Glomerular endothelial cell (primary cell): Measurements from ENCODE around the gene CLIC6. TPM values are rescaled to one million over a fixed set of nuclear protein-coding genes. Genes with fewer than 3 reads are reported as not detected.

Experiments used
- DNase-seq: peaks from one replicate; pipeline ENCODE4 v3.0.0-alpha.2; 2011; ENCODE audit warnings: low read depth, low spot score; ENCODE audit errors: extremely low read depth
- total RNA-seq: library from RNA; depleted of rRNA; stranded (reverse); fragments of >200 nt; gene quantifications from 2 replicates; pipeline ENCODE4 v1.2.3, GENCODE V29; 2015

The CLIC6 gene
- total RNA-seq, 1 donor from 2014 or later: not detected

GRCh38 chr21:34722684-34723300, 54.0 kb downstream of the CLIC6 start:
- no peak for DNase-seq

GRCh38 chr21:34724131-34724856, 55.5 kb downstream of the CLIC6 start:
- DNase-seq: no peak

DNA sequence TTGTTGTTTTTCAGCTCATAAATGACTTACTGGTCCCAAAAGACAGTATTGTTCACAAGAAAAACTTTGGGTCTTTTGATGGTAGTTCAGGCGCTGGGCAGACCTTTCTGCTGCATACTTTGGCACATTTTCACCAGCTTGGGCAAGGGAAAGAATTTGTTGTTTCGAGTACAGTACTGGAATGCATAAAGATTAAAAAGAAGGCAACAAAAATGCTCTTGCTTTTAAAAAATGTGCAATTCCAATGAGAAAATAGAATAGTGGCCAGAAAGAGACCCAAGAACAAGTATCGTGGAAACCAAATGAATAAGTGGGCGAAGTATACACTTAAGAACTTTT, 56.0 kb downstream of the CLIC6 start:
- DNase-seq: no peak

DNA sequence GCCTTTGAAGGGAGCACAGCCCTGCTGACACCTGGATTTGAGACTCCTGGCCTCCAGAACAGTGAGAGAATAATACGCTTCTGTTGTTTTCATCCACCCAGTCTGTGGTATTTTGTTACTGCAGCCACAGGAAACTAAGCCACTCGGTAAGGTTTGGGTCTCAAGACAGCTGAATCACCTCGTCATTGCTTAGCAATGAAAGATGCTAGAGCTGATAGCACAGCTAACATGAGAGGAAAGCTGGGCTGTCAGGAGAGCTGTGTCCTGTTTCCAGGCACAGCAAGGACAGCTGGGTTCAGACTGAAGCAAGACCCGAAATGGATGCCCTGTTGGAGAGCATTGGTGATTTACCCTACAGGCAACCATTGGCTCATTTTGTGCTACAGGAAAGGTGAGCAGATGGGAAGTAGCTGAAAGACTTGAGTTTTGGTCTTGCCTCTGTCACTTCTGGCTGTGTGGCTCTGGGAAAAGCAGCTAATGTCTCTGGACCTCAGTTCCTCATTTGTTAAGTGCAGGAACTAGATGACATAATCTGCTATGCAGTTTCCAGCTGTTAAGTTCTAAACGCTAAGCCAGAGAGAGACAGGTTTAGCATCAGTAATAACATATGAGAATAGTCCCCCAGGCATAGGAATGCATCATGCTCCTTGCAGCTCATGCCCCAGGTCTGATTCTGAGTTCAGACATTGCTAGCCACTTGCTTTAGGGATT, 58.0 kb downstream of the CLIC6 start:
- no peak for DNase-seq

GRCh38 chr21:34728479-34728878, 59.7 kb downstream of the CLIC6 start:
- no peak for DNase-seq

DNA sequence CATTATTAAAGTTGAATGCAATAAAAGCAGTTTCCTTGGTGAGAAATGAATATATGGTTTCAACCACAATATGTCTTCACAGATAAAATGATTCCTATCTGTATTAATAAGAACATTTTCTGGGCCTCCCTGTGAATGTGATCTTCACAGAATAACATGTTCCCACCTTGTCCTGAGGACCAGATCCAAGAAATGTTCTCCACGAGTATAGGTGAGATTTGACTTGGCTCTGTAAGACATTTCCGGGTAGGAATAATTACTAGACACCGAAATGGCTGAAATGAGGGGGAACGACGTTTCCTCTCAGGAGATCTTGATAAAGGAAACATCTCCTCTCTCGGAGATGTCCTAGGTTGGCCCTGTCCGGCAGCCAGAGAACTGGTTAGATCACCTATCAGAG, 61.4 kb downstream of the CLIC6 start:
- DNase-seq: no peak

GRCh38 chr21:34730756-34731445, 62.1 kb downstream of the CLIC6 start:
- no peak for DNase-seq

GRCh38 chr21:34732388-34732821, 63.6 kb downstream of the CLIC6 start:
- no peak for DNase-seq

- no peak for DNase-seq
Observed at GRCh38 chr21:34733852-34734251, 65.1 kb downstream of the CLIC6 start.

DNA sequence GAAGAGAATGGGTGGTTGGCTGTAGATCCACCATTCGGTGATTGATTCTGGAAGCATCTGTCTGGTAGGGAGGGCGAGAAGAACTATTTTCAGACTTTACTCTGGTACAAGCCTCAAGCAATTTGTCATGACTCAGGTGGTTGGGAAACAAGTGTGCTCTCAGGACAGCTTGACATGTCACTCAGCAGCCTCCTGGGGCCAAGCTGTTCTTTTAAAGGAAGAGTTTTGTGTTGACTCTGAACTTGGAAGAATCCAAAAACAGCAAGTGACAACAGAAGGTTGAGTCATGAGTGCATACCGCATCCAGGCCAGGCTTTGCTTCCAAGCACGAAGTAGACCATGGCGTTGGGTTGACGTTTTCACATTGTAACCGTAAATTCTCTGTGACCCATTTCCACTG, 65.9 kb downstream of the CLIC6 start:
- no peak for DNase-seq

- DNase-seq: no peak
Observed at GRCh38 chr21:34736116-34736874, 67.5 kb downstream of the CLIC6 start.

DNA sequence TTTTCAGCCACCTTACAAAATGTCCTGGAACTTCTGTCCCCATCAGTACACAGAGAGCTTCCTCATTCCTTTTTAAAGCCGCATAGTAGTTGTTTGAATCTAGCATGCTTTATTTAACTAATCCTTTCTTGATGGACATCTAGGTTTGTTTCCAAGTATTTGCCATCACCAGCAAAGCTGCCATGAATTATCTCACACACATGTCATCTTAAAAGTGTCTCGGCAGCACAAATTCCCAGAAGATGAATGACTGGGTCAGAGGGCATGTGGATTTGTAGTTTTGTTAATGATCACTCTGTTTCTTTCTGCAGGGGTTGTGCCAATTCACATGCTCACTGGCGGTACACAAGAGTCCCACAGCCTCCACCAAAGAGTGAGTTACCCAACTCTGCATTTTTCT, 68.3 kb downstream of the CLIC6 start:
- no peak for DNase-seq

GRCh38 chr21:34740198-34740597, 71.4 kb downstream of the CLIC6 start:
- DNase-seq: no peak

GRCh38 chr21:34743285-34743684, 74.5 kb downstream of the CLIC6 start:
- DNase-seq: no peak

DNA sequence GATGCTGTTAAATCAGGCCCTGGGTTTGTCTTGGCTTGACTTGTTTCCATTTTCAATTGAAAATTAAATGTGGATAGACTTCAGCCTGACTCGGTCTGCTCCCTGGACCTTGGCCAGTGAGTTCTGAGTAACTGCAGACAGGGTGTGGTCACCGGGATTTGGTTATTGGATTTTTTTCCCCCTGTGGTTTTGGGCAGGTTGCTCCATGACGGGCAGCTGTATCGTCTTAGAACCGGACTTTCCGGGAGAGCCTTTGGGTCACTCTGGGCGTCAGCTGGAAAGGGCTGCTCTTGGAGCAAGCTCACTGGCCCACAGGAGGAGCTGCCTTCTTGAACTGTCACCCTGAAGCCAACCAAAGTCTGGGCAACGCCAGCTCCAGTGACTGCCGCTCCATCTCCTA, 75.0 kb downstream of the CLIC6 start:
- no peak for DNase-seq

- no peak for DNase-seq
Observed at GRCh38 chr21:34744801-34745200, 76.0 kb downstream of the CLIC6 start.

GRCh38 chr21:34745557-34746255, 76.9 kb downstream of the CLIC6 start:
- DNase-seq: peak; percentile 51

DNA sequence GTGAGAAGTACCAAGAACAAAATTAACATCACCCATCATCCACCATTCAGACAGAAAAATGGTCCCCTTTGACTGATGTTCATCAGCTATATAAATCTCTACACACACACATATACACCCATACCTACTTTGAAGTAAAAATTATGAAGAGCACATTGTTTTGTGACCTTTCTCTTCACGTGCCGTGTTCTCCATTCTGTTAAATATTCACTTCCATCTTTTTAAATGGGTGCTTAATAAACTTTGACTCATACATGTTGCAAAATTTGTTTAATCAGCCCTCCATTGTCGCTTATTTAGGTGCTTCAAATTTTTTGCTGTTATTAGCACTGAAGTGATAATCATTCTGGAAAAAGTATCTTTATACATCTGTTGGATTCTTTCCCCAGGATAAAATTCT, 80.1 kb downstream of the CLIC6 start:
- DNase-seq: no peak

DNA sequence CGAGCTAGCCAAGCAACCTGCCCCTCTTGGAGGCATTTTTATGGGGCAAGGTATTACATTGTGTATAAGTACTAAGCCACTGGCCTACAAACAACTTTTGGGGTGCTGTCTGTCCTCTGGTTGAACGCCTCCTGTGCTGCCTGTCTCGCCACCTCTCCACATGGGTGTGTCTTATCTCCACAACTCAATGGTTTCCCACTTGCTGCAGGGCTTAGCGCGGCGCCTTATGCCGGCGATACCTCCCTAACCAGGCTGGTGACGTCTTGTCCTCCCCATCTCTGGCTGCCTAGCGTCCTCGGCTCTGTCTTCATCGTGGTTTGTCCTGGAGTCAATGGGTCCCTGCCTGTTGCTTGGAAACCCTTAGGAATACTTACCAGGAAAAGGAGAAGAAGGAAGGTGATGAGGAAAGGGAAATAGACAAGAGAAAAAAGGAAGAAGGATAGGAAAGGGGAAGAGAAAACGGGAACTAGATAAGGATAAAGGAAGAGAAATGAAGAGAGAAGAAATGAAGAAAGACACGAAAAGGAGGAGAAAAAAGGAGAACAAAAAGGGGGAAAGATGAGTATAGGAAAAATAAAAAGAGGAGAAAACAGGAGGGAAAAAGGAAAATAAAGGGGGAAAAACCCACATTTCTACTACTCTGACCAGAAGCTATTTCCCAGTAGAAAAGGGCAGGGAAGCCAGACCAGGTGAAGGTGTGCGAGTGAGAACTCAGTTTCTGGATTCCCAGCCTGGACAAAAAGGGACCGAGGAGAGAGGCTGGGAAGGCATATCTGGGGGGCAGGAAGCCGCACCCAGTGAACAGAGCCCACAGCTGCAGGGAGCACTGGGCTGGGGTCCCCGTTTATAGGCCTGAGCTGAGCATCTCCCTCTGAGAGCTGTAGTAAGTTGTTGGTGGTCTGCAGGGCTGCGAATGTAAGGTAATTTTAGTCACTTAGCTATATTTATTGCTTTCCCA, 86.2 kb downstream of the CLIC6 start:
- no peak for DNase-seq
